Inflammatory macrophage (primary cell): ENCODE data around the gene SH3GL1.

ENCODE experiments used
- DNase-seq, 2 donors: peaks; one replicate each; pipeline ENCODE4 v3.0.0-alpha.2; 2020 to 2022

The SH3GL1 gene

GRCh38 chr19:4396949-4397783 is 3.2 kb downstream of the SH3GL1 start:
- no peak for DNase-seq

DNA sequence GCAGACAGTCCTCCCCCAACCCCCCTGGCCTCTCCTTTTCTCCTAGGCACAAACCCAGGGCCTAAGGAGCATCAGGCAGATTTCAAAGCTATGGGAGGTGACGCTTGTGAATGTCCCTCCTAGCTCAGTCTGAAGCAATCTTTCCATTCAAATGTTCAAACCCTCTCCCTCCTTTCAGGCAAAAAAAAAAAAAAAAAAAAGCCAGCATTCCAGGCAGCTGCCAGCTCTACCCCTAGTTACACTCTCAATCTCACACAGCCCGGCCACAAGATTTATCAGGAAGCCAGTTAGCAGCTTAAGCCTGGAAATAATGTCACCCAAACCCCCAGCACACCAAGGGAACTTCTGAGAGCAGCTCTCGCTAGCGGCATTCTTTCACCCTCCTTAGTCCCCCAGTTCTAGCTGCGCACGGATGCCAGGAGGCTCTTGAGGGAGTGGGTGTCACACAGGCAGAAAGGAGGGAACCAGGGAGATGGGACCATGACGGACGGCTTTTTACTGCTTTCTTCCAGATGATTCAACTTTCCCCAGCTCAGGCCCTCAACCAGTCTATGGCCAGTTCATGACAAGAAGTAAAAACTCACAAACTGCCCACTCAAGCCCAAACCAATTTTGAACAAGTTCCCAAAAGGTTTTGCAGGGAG is 6.3 kb downstream of the SH3GL1 start:
- DNase-seq, result no peak

DNA sequence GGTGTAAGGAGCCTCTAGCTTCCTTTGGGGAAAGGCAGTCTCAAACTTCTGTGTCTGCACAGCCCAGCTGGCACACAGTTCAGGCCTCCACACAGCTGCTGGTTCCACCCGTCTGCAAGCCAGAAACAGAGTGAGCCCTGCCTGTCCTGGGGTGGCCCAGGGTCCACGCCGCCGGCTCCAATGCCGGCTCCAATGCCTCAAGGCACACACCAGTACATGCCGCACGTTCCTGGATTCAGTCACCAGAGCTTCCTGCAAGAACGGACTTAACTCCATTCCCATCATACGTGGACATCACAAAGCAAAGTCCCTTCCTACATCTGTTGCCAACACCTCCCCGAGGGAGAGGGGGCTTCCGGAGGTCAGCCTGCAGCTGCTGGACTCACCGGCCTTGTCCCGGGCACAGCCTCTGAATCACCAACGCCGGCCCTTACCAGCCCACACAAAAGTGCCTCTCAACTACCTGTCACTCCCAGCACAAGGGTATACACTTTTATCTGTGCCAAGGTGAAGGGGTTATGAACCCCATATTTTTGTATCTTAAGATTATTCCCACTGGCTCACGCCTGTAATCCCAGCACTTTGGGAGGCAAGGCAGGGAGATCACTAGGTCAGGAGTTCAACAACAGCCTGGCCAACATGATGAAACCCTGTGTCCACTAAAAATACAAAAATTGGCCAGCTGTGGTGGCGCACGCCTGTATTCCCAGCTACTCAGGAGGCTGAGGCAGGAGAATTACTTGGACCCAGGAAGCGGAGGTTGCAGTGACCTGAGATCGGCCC is 8.5 kb downstream of the SH3GL1 start:
- no peak for DNase-seq

DNA sequence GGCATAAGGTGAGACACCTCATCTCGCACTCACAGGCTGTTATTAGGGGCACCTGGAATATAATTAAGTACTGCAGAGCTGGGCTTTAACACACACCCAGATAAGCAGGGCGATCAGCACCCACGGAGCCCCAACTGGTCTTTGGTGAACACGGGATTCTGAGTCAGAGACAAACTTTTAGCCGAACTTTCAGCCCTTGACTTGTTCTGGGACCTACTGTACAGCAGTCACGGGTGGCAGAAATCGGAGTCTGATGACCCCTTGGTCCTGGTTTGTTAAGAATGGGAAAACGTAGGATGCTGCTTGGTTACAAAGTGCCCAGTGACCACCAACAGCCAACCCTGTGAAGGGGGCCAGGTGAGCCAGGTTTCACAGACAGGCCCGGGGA is 9.0 kb downstream of the SH3GL1 start:
- DNase-seq, result no peak

DNA sequence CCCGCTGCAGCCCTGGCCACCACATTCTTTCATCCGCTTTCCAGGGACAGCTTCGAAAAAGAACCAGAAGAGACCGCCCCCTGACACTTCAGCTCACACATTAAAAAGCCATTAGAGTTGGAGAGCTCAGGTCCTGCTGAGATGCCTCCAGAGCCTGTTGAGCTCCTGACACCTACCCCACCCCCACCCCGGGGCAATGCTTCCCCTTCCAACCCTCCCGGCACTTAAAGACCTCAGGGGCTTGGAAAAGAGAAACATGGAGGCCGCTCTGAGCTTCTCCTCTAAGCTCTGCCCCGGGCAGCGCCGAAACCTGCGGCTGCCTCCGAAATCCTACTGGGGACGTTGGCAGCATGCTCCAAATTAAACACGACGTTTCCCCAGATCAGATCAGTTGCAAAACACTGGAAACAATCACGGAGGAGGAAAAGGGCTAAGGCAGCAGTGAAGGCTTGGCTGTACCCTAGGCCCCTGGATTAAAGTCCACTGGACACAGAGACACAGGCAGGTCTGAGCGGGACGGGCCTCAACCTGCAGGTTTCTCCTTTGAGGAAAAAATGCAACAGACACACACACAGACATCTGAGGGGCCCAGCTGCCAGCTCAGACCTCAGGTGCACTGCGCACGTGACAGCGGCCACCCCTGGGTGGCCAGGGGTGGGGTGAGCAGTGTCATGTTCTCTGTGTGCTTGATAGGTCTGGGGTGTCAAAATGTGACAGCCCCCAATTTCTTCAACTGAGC is 9.6 kb downstream of the SH3GL1 start:
- DNase-seq, result no peak

- DNase-seq, result peak in 1 of 2 donors; percentile 28
Observed at GRCh38 chr19:4390017-4390566, 10.3 kb downstream of the SH3GL1 start.

DNA sequence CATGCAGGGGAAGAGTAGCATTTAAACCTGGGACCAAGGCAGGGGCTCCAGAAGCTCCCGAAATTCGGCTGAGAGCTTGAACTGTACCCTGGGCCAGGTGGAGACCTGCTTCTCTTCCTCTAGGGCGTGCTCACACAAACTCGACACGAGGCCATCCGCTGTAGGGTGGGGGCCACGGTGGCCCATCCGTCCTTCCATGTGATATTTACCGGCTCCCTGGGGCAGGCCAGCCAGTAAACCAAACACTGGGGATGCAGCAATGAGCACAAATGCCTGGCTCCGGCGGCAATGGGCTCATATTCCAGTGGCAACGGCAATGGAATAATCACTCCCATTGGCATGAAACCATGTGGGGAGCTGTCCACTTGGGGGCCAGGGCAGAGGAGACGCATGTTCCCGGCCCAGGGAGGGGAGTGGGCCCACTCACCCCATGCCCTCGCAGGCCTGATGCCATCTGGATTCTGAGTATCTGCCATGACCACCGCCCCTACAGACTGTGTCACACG is 10.8 kb downstream of the SH3GL1 start:
- no peak for DNase-seq

- DNase-seq, result no peak
Observed at GRCh38 chr19:4389064-4389375, 11.3 kb downstream of the SH3GL1 start.

- no peak for DNase-seq
Observed at GRCh38 chr19:4388337-4389063, 11.8 kb downstream of the SH3GL1 start.

GRCh38 chr19:4386041-4386782 is 14.1 kb downstream of the SH3GL1 start:
- no peak for DNase-seq

GRCh38 chr19:4385291-4386040 is 14.9 kb downstream of the SH3GL1 start:
- no peak for DNase-seq

DNA sequence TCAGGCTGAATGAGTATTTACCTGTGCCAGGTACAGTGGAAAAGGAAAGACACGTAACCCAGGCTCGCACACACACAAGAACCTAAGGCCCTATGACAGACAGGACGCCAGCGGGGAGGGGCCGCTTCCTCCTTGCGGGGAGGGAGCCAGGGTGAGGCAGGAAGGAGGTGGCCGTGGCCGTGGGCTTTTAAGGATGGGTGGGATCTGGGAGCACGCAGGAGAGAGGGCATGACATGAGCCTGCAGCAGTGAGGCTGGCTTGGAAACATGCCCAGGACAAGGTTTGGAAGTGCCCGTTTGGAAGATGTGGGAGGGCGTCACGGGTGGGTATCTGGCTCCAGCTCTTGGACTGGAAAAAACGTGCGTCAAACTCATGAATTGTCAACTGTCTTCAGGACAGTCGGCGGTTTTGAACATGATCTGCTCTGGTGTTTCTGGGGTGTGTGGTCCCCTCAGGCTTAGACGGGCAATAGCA is 20.1 kb downstream of the SH3GL1 start:
- peak in 1 of 2 donors; percentile 28 for DNase-seq

- no peak for DNase-seq
Observed at GRCh38 chr19:4379383-4380253, 20.7 kb downstream of the SH3GL1 start.

DNA sequence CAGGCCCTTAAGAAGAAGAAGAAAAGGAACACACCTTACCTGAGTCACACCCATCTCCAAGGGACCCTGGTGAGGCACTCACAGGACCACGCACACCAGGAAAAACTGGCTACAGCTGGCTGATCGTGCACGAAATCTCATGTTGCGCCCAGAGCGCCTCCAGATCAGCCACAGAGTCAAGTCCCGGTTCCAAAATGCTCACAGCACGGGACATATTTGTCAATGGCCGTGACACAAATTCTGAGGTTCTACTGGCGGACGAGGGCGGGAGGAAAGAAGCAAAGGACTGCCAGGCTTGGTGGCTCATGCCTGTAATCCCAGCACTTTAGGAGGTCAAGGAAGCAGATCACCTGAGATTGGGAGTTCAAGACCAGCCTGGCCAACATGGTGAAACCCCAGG is 21.5 kb downstream of the SH3GL1 start:
- no peak for DNase-seq

- no peak for DNase-seq
Observed at GRCh38 chr19:4376991-4377781, 23.2 kb downstream of the SH3GL1 start.

- DNase-seq, result no peak
Observed at GRCh38 chr19:4376671-4376990, 23.7 kb downstream of the SH3GL1 start.

DNA sequence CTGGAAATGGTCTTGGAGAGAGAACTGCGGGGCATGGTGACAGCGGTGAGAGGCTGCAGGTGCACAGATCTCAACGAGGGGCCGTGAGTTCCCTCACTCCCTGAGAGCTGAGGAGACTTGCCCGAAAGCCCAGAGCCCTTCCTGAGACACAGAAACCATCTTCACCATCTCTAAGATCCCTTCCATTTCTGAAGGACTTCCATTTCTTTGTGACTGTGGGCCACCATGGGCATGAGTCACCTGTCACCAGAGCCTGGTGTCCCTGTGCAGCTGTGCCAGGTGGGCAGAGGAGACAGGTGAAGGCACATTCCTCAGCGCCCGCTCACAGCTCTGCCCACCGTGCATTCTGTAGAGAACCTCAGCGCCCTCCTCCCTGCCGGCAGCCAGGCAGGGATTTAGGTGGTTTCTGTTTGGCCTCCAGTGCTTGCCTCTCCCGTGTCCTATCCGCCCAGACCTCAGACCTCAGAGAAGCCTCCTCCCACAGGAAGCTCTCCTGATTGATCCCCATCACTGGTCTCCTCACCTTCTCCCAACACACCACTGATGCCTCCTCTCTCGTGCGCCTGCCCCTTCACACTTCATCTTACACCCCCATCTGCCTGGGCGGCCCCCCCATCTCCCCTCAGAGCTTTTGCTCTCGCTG is 24.2 kb downstream of the SH3GL1 start:
- DNase-seq, result no peak
